ENCODE data around the gene TRPV3.

DNA sequence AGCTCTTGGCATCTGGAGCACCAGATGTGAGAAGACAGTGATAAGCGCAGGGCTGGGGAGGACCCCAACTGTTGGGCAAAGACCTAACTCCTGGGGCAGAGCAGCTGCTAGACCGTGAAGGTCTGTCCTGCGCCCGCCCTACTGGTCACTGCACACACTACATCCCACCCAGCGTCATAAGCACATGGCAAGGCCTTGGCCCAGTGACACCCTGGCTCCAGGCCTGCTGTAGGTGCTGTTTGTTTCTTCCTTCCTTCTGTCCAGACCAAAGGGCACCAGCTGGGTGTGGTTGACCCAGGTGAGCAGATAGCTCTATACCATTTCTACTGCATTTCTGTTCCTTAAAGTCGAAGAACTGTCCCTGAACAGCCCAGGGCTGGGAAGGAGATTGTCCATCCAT lies 6.4 kb downstream of the TRPV3 start:
- TF ChIP-seq, protein P1, sequence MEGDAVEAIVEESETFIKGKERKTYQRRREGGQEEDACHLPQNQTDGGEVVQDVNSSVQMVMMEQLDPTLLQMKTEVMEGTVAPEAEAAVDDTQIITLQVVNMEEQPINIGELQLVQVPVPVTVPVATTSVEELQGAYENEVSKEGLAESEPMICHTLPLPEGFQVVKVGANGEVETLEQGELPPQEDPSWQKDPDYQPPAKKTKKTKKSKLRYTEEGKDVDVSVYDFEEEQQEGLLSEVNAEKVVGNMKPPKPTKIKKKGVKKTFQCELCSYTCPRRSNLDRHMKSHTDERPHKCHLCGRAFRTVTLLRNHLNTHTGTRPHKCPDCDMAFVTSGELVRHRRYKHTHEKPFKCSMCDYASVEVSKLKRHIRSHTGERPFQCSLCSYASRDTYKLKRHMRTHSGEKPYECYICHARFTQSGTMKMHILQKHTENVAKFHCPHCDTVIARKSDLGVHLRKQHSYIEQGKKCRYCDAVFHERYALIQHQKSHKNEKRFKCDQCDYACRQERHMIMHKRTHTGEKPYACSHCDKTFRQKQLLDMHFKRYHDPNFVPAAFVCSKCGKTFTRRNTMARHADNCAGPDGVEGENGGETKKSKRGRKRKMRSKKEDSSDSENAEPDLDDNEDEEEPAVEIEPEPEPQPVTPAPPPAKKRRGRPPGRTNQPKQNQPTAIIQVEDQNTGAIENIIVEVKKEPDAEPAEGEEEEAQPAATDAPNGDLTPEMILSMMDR (IDR thresholded peaks at IDR 0.05; ENCODE audit: extremely low read depth in 1 of 2, insufficient read depth in 1 of 2, low read depth in 1 of 2, low read length in 2 of 2): no peak
- TF ChIP-seq POLR2A (IDR thresholded peaks at IDR 0.05; ENCODE audit: low read depth, low read length): no peak
- TF ChIP-seq, protein P2, sequence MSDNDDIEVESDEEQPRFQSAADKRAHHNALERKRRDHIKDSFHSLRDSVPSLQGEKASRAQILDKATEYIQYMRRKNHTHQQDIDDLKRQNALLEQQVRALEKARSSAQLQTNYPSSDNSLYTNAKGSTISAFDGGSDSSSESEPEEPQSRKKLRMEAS (IDR thresholded peaks at IDR 0.05; ENCODE audit: insufficient read depth, insufficient read length): no peak

All from endothelial cell of umbilical vein (primary cell).